Measurements from ENCODE around the gene AGK.

DNA sequence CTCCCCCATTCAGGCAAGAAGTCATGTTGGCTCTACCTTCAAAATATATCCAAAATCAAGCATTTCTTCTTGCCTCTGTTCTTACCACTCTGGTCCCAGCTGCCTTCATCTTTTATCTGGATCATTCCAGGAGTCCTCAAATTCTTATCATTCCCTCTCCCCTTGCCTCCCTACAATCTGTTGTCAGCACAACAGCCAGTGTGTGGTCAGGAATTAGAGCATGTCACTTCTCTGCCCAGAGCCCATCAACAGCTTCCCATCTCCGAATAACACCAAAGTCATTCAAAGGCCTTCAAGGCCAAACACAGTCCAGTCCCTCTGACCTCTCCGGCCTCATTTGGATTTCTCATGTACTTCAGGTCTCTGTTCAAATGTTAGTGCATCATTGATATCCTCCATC, 80.3 kb downstream of the AGK start:
- TF ChIP-seq, protein P1, sequence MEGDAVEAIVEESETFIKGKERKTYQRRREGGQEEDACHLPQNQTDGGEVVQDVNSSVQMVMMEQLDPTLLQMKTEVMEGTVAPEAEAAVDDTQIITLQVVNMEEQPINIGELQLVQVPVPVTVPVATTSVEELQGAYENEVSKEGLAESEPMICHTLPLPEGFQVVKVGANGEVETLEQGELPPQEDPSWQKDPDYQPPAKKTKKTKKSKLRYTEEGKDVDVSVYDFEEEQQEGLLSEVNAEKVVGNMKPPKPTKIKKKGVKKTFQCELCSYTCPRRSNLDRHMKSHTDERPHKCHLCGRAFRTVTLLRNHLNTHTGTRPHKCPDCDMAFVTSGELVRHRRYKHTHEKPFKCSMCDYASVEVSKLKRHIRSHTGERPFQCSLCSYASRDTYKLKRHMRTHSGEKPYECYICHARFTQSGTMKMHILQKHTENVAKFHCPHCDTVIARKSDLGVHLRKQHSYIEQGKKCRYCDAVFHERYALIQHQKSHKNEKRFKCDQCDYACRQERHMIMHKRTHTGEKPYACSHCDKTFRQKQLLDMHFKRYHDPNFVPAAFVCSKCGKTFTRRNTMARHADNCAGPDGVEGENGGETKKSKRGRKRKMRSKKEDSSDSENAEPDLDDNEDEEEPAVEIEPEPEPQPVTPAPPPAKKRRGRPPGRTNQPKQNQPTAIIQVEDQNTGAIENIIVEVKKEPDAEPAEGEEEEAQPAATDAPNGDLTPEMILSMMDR (IDR thresholded peaks at IDR 0.05; ENCODE audit: insufficient read depth, low read length) = no peak
- TF ChIP-seq POLR2AphosphoS5 (IDR thresholded peaks at IDR 0.05; ENCODE audit: low read depth) (no peak), GABPA (IDR thresholded peaks at IDR 0.05; ENCODE audit: low read depth) (no peak), SPI1 (IDR thresholded peaks at IDR 0.05; ENCODE audit: borderline replicate concordance, low read depth) (no peak)
- TF ChIP-seq, protein P2, sequence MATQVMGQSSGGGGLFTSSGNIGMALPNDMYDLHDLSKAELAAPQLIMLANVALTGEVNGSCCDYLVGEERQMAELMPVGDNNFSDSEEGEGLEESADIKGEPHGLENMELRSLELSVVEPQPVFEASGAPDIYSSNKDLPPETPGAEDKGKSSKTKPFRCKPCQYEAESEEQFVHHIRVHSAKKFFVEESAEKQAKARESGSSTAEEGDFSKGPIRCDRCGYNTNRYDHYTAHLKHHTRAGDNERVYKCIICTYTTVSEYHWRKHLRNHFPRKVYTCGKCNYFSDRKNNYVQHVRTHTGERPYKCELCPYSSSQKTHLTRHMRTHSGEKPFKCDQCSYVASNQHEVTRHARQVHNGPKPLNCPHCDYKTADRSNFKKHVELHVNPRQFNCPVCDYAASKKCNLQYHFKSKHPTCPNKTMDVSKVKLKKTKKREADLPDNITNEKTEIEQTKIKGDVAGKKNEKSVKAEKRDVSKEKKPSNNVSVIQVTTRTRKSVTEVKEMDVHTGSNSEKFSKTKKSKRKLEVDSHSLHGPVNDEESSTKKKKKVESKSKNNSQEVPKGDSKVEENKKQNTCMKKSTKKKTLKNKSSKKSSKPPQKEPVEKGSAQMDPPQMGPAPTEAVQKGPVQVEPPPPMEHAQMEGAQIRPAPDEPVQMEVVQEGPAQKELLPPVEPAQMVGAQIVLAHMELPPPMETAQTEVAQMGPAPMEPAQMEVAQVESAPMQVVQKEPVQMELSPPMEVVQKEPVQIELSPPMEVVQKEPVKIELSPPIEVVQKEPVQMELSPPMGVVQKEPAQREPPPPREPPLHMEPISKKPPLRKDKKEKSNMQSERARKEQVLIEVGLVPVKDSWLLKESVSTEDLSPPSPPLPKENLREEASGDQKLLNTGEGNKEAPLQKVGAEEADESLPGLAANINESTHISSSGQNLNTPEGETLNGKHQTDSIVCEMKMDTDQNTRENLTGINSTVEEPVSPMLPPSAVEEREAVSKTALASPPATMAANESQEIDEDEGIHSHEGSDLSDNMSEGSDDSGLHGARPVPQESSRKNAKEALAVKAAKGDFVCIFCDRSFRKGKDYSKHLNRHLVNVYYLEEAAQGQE (IDR thresholded peaks at IDR 0.05; ENCODE audit: insufficient replicate concordance, low read depth) = no peak

All from HL-60 (cell line).